Measurements from ENCODE around the gene FCAMR.
"Not testable (repeated sequence)": the region's sequence is repeated elsewhere in the genome, so short reads cannot be mapped to it uniquely, and the experiment has no call there.

FCAMR gene

DNA sequence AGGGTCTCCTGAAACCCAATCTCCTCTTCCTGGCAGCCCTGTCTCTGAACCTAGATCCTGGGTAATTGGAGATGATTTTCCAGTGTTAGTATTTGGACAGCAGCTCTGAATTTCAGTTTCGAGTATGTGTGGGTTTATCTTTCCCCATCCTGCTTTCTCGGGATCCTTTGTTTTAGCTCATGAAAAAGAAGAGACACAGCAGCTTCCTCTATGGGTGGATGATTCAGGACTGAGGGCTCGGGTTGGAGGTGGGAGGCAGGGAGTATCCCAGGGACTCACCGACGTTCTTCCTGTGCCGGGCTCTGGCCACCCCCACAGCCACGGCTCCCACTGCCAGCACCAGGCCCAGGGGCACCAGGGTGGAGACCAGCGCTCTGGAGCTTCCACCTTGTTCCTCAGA, 38.1 kb downstream of the FCAMR start:
- no peak for DNase-seq (ENCODE audit: low read depth in 2 of 2)

DNA sequence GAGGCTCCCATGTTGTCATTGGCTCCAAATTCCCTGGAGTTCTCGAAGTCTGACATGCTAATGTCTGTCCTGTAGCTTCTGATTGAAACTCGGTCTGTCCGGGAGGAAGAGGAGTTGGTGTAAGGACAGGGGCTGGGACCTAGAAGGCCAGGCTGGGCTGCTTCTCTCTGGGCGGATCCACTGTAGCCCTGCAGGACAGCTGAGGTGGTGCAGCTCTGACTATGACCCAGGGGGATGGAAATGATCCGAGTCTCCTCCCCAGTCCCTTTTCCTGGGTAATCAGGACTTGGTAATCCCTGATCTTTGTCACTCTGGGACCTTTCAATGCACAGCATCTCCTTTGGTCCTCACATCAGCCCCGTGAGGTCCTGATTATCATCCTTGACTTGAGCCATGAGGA, 38.6 kb downstream of the FCAMR start:
- DNase-seq (ENCODE audit: low read depth in 2 of 2) = no peak

DNA sequence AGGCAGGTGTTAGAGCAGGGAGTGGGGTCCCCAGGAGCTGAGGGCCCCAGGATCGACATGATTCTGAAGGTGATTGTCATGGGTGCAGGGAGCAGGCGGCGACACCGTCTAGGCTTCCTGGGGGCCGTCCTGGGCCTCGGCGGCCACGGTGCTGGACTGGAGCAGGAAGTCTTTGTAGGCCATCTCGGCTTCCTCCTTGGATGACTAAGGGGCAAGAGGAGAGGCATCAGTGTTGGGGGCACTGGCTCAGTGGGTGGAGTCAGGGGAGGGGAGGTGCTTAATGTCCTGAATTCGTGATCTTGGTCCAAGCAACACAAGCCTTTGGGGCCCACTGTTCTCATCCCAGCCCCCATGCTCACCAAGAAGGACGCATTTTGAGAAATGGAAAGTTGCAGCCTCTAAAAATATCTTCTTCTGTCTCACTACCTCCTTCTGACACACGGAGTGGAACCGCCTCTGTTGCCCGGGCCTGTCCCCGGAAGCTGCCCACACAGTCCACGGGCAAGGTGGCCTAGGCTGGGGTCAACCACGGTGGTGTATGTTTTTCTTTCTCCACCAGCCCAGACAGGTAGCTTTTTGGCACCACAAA, 40.0 kb downstream of the FCAMR start:
- peak in 1 of 2 donors; percentile 52 for DNase-seq (ENCODE audit: low read depth in 2 of 2)

GRCh38 chr1:206929524-206929923, 40.7 kb downstream of the FCAMR start:
- DNase-seq (ENCODE audit: low read depth in 2 of 2) = no peak

GRCh38 chr1:206926286-206926685, 44.0 kb downstream of the FCAMR start:
- DNase-seq (ENCODE audit: low read depth in 2 of 2) = no peak

GRCh38 chr1:206925106-206925736, 45.0 kb downstream of the FCAMR start:
- DNase-seq (ENCODE audit: low read depth in 2 of 2) = peak; percentile 70 to 75

GRCh38 chr1:206924592-206925105, 45.6 kb downstream of the FCAMR start:
- no peak for DNase-seq (ENCODE audit: low read depth in 2 of 2)

DNA sequence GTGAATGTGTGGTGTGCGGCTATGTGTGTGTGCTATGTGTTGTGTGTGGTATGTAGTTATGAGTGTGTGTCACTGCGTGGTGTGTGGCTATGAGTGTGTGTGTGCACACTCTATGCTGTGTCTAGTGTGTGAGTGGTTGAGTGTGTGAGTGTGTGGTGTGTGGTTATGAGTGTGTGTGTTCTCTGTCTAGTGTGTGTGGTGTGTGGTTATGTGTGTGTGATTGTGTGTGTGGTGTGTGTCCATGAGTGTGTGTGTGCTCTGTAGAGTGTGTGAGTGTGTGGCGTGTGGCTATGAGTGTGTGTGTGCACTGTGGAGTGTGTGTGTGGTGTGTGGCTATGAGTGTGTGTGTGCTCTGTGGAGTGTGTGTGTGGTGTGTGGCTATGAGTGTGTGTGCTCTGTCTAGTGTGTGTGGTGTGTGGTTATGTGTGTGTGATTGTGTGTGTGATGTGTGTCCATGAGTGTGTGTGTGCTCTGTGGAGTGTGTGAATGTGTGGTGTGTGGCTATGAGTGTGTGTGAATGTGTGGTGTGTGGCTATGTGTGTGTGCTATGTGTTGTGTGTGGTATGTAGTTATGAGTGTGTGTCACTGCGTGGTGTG, 46.2 kb downstream of the FCAMR start:
- not testable (repeated sequence) for DNase-seq (ENCODE audit: low read depth in 2 of 2)

- peak in 1 of 2 donors; percentile 64 for DNase-seq (ENCODE audit: low read depth in 2 of 2)
These were observed 47.0 kb downstream of the FCAMR start for GRCh38 chr1:206923009-206923960.

DNA sequence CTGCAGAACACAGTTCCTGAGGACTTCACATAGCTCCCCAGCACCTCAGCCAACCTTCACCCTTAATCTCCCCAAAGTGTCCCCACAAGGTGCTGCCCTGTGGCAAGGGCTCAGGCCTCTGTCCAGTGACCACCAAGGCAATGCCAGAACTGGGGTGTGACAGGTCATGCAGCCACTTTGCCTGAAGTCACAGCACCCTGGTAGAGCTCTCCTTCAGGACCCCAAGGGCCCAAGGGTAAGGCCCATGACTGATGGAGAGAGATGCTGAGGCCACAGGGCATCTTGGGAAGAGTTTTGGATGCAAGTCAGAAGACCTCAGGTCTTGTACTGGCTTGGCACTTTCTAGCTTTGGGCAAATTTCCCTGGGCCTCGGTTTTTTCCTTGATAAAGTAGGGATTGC, 47.7 kb downstream of the FCAMR start:
- no peak for DNase-seq (ENCODE audit: low read depth in 2 of 2)

GRCh38 chr1:206921772-206922265, 48.4 kb downstream of the FCAMR start, which contains the start of gene FCMR:
TSS of gene FCMR (minus strand) at chr1:206921941. CDS start at chr1:206921854, 87 bp downstream.
- no peak for DNase-seq (ENCODE audit: low read depth in 2 of 2)

GRCh38 chr1:206918076-206918475, 52.2 kb downstream of the FCAMR start:
- no peak for DNase-seq (ENCODE audit: low read depth in 2 of 2)

DNA sequence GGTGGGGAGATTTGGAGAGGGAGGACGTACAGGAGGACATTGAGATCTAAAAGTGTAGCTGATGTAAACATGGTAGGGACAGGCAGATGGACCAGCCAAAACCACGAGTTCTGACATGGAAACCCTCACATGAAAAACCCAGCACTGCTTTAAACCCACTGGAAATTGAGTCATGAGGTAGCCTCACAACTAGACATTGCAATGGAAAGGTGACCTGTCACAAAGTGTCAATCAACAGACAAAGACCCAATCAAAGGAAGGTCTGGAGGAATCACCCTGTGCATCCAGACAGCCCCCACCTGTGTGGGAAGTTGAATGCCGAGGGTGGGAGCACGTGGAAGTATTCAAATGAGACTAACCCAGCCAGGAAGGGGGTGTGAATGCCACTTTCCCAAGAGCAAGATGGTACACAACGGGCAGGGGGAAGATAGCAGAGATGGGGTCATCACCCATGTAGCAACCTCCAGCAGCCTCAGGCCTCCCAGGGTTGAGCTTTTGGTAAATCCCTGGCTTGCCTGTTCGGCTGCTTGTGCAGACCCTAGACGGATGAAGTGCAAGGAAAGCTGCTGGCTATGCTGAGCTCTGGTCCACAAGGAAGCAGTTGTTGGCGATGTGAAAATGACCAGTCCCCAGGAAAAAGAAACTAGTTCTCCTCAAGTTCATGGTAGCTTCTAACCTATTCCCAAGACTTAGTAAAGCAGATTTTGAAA, 54.1 kb downstream of the FCAMR start:
- no peak for DNase-seq (ENCODE audit: low read depth in 2 of 2)

GRCh38 chr1:206915030-206915735, 55.1 kb downstream of the FCAMR start:
- DNase-seq (ENCODE audit: low read depth in 2 of 2) = no peak

DNA sequence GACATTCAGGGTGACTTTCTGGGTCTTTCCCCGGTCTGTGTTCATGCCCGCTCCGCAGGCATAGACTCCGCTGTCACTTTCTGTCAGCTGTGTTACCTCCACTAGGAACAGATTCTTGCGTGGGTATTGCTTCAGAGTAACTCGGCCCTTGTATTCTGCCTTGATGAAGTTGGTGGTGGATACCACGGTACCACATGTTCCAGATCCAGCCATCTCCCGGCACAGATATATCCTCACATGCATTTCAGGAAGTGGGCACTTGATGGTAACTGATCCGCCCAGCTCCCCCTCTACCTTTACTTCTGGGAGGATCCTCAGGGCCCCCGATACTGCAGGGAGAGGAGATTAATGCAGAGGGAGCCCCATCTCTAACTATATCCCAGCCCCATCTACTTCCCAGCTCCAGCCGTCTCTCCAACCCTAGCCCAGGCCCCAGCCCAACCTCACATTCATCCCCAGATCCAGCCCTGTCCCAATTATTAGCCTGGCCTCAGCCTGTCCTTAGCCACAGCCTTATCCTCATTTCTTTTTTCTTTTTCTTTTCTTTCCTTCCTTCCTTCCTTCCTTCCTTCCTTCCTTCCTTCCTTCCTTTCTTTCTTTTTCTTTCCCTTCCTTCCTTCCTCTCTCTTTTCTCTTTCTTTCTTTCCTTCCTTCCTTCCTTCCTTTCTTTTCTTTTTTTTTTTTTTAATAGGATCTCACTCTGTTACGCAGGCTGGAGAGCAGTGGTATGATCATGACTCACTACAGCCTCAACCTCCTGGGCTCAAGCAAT, 56.3 kb downstream of the FCAMR start:
- DNase-seq (ENCODE audit: low read depth in 2 of 2) = no peak

GRCh38 chr1:206912445-206913095, 57.7 kb downstream of the FCAMR start:
- no peak for DNase-seq (ENCODE audit: low read depth in 2 of 2)

DNA sequence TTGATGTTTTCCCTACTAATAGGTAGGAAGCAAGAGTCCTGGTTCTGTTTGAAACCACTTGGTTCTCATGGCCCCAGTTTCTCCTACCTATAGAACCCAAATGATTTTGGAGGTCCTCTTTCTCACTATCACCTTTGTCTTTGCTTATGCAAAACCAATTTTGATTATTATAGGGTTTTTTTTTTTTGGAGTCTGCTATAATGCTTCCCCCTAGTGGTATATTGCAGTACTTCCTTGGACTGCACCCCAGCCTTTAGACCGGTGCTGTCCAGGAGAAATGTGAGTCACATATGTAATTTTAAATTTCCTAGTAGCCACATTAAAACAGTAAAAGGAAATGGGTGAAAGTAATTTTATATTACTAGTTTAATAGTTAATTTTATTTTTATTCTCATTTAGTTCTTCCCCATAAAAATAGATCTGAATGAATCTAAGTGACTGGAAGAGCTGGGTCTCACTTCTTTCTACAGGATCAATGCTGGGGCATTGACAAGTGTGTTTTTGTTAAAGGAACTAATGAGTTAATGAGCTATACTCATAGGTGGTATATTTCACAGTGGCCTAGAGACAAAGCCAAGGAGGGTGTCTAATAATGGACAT, 59.1 kb downstream of the FCAMR start:
- no peak for DNase-seq (ENCODE audit: low read depth in 2 of 2)

- no peak for DNase-seq (ENCODE audit: low read depth in 2 of 2)
These were observed 60.4 kb downstream of the FCAMR start for GRCh38 chr1:206909883-206910318.

Data from stimulated activated CD8-positive, alpha-beta memory T cell treated with anti-CD3 and anti-CD28 coated beads, Interleukin-15, amount 100 ng/mL, for 48 hours (primary cell).